PC-3 (cell line): ENCODE data around the gene ZNF562.

ENCODE experiments used
- EZH2phosphoT487 ChIP-seq: fragments of 300-600 bp; sonication (generic); IDR thresholded peaks from 2 replicates; pipeline ENCODE4 v1.6.1; 2018; ENCODE audit warnings: mild to moderate bottlenecking, antibody characterized with exemption, low read length, borderline replicate concordance
- TF ChIP-seq, protein P1 (sequence below): fragments of 300-600 bp; sonication (generic); conservative IDR thresholded peaks from 2 replicates; pipeline ENCODE4 v1.5.1; 2017; ENCODE audit warnings: antibody characterized with exemption, low read depth, mild to moderate bottlenecking, low read length

DNA sequence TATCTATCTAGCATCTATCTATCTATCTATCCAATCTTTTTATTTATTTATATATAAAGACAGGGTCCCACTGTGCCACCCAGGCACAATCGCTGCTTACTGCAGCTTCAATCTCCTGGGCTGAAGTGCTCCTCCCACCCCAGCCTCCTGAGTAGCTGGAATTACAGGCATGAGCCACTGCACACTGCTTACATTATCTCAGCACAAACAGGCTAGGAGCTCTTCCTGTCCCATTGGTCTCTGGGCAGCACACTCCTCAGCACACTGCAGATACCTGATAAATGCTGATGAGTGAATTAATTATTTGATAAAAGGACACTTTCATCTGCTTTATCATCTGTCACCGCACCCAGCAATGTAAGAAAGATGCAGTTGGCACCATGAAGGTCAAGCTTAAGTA is 16.1 kb downstream of the ZNF562 start:
- TF ChIP-seq EZH2phosphoT487, result no peak
- TF ChIP-seq, protein P1, sequence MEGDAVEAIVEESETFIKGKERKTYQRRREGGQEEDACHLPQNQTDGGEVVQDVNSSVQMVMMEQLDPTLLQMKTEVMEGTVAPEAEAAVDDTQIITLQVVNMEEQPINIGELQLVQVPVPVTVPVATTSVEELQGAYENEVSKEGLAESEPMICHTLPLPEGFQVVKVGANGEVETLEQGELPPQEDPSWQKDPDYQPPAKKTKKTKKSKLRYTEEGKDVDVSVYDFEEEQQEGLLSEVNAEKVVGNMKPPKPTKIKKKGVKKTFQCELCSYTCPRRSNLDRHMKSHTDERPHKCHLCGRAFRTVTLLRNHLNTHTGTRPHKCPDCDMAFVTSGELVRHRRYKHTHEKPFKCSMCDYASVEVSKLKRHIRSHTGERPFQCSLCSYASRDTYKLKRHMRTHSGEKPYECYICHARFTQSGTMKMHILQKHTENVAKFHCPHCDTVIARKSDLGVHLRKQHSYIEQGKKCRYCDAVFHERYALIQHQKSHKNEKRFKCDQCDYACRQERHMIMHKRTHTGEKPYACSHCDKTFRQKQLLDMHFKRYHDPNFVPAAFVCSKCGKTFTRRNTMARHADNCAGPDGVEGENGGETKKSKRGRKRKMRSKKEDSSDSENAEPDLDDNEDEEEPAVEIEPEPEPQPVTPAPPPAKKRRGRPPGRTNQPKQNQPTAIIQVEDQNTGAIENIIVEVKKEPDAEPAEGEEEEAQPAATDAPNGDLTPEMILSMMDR, result no peak
